ENCODE measurements around the gene MADCAM1. TPM values are rescaled to one million over a fixed set of nuclear protein-coding genes. Genes with fewer than 3 reads are reported as not detected.

Gene MADCAM1
- total and polyA plus RNA-seq, 2 experiments from 2014 or later = 2.9 to 4.0 TPM

- no peaks in the 10 kb centered on the region for H4K20me1 ChIP-seq (ENCODE audit: insufficient read depth, poor library complexity, severe bottlenecking)
- H3K27me3 ChIP-seq = no peaks in the 10 kb centered on the region
- peaks cover 7% of the 10 kb centered on the region for H3K4me1 ChIP-seq (ENCODE audit: insufficient read depth)
- no peaks in the 10 kb centered on the region for H3K36me3 ChIP-seq (replicated peaks; ENCODE audit: insufficient read depth, low read depth)
- H3K9me2 ChIP-seq (replicated peaks; ENCODE audit: insufficient read depth) = no peaks in the 10 kb centered on the region
- no peaks in the 10 kb centered on the region for H3K79me2 ChIP-seq
- no peaks in the 10 kb centered on the region for H3K9me3 ChIP-seq (ENCODE audit: low read depth)
- no peak overlapping the region for H3K4me2 ChIP-seq
- TF ChIP-seq EZH2 (IDR thresholded peaks at IDR 0.05; ENCODE audit: borderline replicate concordance) (no peak), EZH2phosphoT487 (IDR thresholded peaks at IDR 0.05; ENCODE audit: low read depth, severe bottlenecking, unreplicated experiment) (no peak), CTCF (IDR thresholded peaks at IDR 0.05; ENCODE audit: poor library complexity) (no peak)
- WGBS (ENCODE audit: low lambda C conversion rate, missing lambda C conversion rate) = 100% methylated on average over 1 of the region's 3 CpGs
- no peak overlapping the region for H3K4me3 ChIP-seq
- H3K27ac ChIP-seq = no peak overlapping the region
- H2AFZ ChIP-seq = no peak overlapping the region
- no peak for DNase-seq (ENCODE audit: low spot score)
These were observed 31.1 kb upstream of the MADCAM1 start for GRCh38 chr19:465056-465816.

GRCh38 chr19:467554-467953, 28.7 kb upstream of the MADCAM1 start:
- Histone ChIP-seq H2AFZ (no peak overlapping the region), H3K36me3 (replicated peaks; ENCODE audit: insufficient read depth, low read depth) (no peaks in the 10 kb centered on the region), H3K9me3 (ENCODE audit: low read depth) (no peaks in the 10 kb centered on the region), H3K9me2 (replicated peaks; ENCODE audit: insufficient read depth) (no peaks in the 10 kb centered on the region), H3K79me2 (no peaks in the 10 kb centered on the region), H3K4me3 (no peak overlapping the region), H3K4me2 (no peak overlapping the region), H3K27ac (no peak overlapping the region), H4K20me1 (ENCODE audit: insufficient read depth, poor library complexity, severe bottlenecking) (no peaks in the 10 kb centered on the region), H3K4me1 (ENCODE audit: insufficient read depth) (no peaks in the 10 kb centered on the region), H3K27me3 (no peaks in the 10 kb centered on the region)
- no peak for DNase-seq (ENCODE audit: low spot score)
- WGBS (ENCODE audit: low lambda C conversion rate, missing lambda C conversion rate) = 92% methylated on average over 11 of the region's 11 CpGs
- TF ChIP-seq CTCF (IDR thresholded peaks at IDR 0.05; ENCODE audit: poor library complexity) = no peak
- TF ChIP-seq EZH2 (IDR thresholded peaks at IDR 0.05; ENCODE audit: borderline replicate concordance) = no peak
- no peak for TF ChIP-seq EZH2phosphoT487 (IDR thresholded peaks at IDR 0.05; ENCODE audit: low read depth, severe bottlenecking, unreplicated experiment)

GRCh38 chr19:468587-469256, 27.6 kb upstream of the MADCAM1 start:
- TF ChIP-seq EZH2 (IDR thresholded peaks at IDR 0.05; ENCODE audit: borderline replicate concordance) = no peak
- no peak for TF ChIP-seq CTCF (IDR thresholded peaks at IDR 0.05; ENCODE audit: poor library complexity)
- no peak for TF ChIP-seq EZH2phosphoT487 (IDR thresholded peaks at IDR 0.05; ENCODE audit: low read depth, severe bottlenecking, unreplicated experiment)
- H3K27ac ChIP-seq = no peak overlapping the region
- WGBS (ENCODE audit: low lambda C conversion rate, missing lambda C conversion rate) = 90% methylated on average over 27 of the region's 27 CpGs

More at GRCh38 chr19:468587-469256, 27.6 kb upstream of the MADCAM1 start:
- H4K20me1 ChIP-seq (ENCODE audit: insufficient read depth, poor library complexity, severe bottlenecking) = no peaks in the 10 kb centered on the region
- no peak for DNase-seq (ENCODE audit: low spot score)
- no peaks in the 10 kb centered on the region for H3K4me1 ChIP-seq (ENCODE audit: insufficient read depth)
- no peak overlapping the region for H2AFZ ChIP-seq
- no peaks in the 10 kb centered on the region for H3K79me2 ChIP-seq
- H3K27me3 ChIP-seq = no peaks in the 10 kb centered on the region
- no peaks in the 10 kb centered on the region for H3K9me3 ChIP-seq (ENCODE audit: low read depth)
- H3K9me2 ChIP-seq (replicated peaks; ENCODE audit: insufficient read depth) = no peaks in the 10 kb centered on the region
- no peak overlapping the region for H3K4me3 ChIP-seq
- no peak overlapping the region for H3K4me2 ChIP-seq
- H3K36me3 ChIP-seq (replicated peaks; ENCODE audit: insufficient read depth, low read depth) = no peaks in the 10 kb centered on the region

Data from hepatocyte (in vitro differentiated cells).